ENCODE measurements around the gene GALNTL6. TPM values are rescaled to one million over a fixed set of nuclear protein-coding genes. Genes with fewer than 3 reads are reported as not detected.

The GALNTL6 gene
- total RNA-seq, 1 donor from 2014 or later: not detected

DNA sequence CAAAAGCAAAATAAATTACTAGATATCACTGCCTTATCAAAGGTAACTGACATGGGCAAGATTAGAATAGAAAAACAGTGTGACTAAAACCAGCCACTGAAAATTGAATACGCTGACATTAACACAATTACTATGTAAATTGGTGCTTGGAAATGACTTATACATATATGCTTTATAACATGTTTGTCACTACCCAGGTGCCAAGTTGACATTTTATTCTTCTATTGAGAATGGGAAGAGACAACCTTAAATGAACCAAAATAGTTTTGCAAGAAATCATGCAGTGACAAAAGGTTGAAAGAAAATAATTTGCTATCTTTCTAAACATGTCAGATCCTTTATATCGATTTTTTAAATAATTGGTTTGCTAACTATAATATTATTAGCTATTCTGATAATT, 510.1 kb downstream of the GALNTL6 start:
- Histone ChIP-seq H3K27me3 (ENCODE audit: control insufficient read depth, insufficient read depth, low read length) (no peaks in the 10 kb centered on the region), H3K36me3 (ENCODE audit: control insufficient read depth, insufficient read depth, low read length) (no peaks in the 10 kb centered on the region), H3K4me3 (ENCODE audit: low read depth, low read length) (no peak overlapping the region)
- no peak for TF ChIP-seq CTCF (IDR thresholded peaks at IDR 0.05; ENCODE audit: insufficient read depth, low read length, severe bottlenecking)
- FAIRE-seq (no peak), DNase-seq (ENCODE audit: low read depth) (no peak)

GRCh38 chr4:172344308-172344938, 531.2 kb downstream of the GALNTL6 start:
- Histone ChIP-seq H3K27me3 (ENCODE audit: control insufficient read depth, insufficient read depth, low read length) (no peaks in the 10 kb centered on the region), H3K36me3 (ENCODE audit: control insufficient read depth, insufficient read depth, low read length) (no peaks in the 10 kb centered on the region), H3K4me3 (ENCODE audit: low read depth, low read length) (no peak overlapping the region)
- FAIRE-seq: no peak
- TF ChIP-seq CTCF (IDR thresholded peaks at IDR 0.05; ENCODE audit: insufficient read depth, low read length, severe bottlenecking): no peak
- no peak for DNase-seq (ENCODE audit: low read depth)

DNA sequence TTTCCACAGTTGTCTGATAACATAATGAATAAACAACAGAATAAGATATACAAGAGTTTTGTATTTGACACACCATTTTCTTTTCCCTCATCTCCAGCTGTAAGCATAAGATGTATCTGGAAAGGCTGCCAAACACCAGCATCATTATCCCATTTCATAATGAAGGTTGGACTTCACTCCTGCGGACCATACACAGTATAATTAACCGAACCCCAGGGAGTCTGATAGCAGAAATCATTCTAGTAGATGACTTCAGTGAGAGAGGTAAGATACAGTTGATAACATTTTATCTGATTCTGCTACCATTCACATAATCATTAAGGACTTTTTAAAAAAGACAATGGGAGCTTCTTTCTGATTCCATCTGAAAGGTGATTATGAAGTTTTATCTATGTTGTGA, 535.2 kb downstream of the GALNTL6 start:
- FAIRE-seq: no peak
- Histone ChIP-seq H3K27me3 (ENCODE audit: control insufficient read depth, insufficient read depth, low read length) (no peaks in the 10 kb centered on the region), H3K4me3 (ENCODE audit: low read depth, low read length) (no peak overlapping the region), H3K36me3 (ENCODE audit: control insufficient read depth, insufficient read depth, low read length) (no peaks in the 10 kb centered on the region)
- no peak for DNase-seq (ENCODE audit: low read depth)
- TF ChIP-seq CTCF (IDR thresholded peaks at IDR 0.05; ENCODE audit: insufficient read depth, low read length, severe bottlenecking): no peak

- no peak overlapping the region for H3K4me3 ChIP-seq (ENCODE audit: low read depth, low read length)
- FAIRE-seq: peak; percentile 32
- no peak for DNase-seq (ENCODE audit: low read depth)
- no peak for TF ChIP-seq CTCF (IDR thresholded peaks at IDR 0.05; ENCODE audit: insufficient read depth, low read length, severe bottlenecking)
- no peaks in the 10 kb centered on the region for H3K36me3 ChIP-seq (ENCODE audit: control insufficient read depth, insufficient read depth, low read length)
- H3K27me3 ChIP-seq (ENCODE audit: control insufficient read depth, insufficient read depth, low read length): no peaks in the 10 kb centered on the region
These were observed 539.2 kb downstream of the GALNTL6 start for GRCh38 chr4:172352356-172352755.

DNA sequence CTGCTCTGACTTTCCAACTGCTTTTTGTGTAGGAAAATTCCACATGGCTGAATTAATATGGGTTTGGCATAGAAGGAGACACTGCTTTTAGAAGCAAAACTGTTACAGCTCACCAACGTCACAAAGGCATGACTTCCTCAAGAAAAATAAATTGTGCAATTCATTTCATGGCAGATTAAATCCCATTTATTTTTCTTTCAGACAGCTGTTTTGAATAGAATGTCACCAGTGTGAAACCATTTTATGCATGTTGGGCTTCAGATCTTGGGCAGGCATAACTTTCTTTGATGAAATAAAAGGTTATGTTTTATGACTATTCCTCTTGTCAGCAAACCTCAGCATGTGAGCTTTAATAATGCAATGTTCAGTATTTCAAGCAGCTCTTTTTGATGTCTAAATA, 542.8 kb downstream of the GALNTL6 start:
- Histone ChIP-seq H3K4me3 (ENCODE audit: low read depth, low read length) (no peak overlapping the region), H3K27me3 (ENCODE audit: control insufficient read depth, insufficient read depth, low read length) (no peaks in the 10 kb centered on the region), H3K36me3 (ENCODE audit: control insufficient read depth, insufficient read depth, low read length) (no peaks in the 10 kb centered on the region)
- TF ChIP-seq CTCF (IDR thresholded peaks at IDR 0.05; ENCODE audit: insufficient read depth, low read length, severe bottlenecking): no peak
- no peak for FAIRE-seq
- no peak for DNase-seq (ENCODE audit: low read depth)

DNA sequence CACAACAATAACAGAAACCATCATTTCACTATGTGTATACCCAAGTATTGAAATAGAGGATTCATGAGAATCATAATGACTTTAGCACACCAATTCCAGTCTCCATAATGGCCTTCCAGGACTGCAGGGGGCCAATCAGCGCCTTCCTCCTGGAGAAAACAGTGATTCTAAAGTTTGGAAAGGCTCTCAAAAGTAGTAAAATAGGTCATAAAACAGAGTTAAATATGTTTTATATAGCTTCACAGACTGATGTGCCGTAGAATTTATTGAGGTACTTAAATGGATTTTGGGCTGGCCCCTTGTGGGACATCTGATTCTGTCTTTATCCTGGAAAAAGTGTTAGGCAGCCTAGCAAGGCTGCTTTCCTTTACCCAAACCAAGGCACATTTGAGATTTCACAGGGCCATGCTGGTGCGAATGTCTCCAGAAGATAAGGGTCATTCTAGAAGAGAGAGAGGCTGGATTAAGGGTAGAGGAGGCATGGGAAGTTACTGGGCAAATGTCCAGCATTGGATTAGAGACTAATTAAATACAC, 543.9 kb downstream of the GALNTL6 start:
- Histone ChIP-seq H3K27me3 (ENCODE audit: control insufficient read depth, insufficient read depth, low read length) (no peaks in the 10 kb centered on the region), H3K36me3 (ENCODE audit: control insufficient read depth, insufficient read depth, low read length) (no peaks in the 10 kb centered on the region), H3K4me3 (ENCODE audit: low read depth, low read length) (no peak overlapping the region)
- FAIRE-seq (no peak), DNase-seq (ENCODE audit: low read depth) (no peak)
- TF ChIP-seq CTCF (IDR thresholded peaks at IDR 0.05; ENCODE audit: insufficient read depth, low read length, severe bottlenecking): no peak
